GM19351 (cell line): ENCODE data around the gene MCMBP.
A peak's percentile ranks its signal among the peaks of the same experiment; 100 is the strongest.
"Not testable (repeated sequence)": the region's sequence is repeated elsewhere in the genome, so short reads cannot be mapped to it uniquely, and the experiment has no call there.

Source experiments
- ATAC-seq: cut with Tn5 transposase; IDR thresholded peaks from one replicate; pipeline ENCODE4 v1.9.1; 2021; ENCODE audit warnings: mild to moderate bottlenecking, moderate library complexity; ENCODE audit not compliant: unreplicated experiment

The MCMBP gene

DNA sequence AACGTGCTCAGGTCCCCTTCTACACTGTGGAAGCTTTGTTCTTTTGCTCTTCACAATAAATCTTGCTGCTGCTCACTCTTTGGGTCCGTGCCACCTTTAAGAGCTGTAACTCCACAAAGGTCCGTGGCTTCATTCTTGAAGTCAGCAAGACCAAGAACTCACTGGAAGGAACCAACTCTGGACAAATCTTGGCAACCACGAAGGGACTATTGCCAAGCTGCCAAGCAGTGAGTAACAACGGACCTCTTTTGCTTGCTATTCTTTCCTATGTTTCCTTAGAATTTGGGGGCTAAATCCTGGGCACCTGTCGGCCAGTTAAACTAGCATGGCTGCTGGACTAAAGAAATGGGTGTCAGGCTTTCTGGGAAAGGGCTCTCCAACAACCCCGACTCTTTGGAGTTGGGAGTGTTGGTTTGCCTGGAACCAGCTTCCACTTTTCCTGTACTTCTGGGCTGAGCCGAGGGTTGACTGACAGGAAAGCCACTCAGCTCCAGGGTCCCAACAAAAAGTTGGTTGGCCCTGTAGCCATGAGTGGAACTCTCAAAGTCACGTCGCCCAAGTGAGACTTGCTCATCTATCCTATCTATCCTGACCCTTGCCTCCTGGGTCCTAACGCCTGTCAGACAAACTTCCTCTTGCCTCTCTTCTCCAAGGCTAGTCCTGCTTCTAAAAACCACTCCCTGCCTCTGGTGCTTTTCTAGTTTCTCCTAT lies 11.4 kb upstream of the MCMBP start:
- ATAC-seq, result not testable (repeated sequence)

DNA sequence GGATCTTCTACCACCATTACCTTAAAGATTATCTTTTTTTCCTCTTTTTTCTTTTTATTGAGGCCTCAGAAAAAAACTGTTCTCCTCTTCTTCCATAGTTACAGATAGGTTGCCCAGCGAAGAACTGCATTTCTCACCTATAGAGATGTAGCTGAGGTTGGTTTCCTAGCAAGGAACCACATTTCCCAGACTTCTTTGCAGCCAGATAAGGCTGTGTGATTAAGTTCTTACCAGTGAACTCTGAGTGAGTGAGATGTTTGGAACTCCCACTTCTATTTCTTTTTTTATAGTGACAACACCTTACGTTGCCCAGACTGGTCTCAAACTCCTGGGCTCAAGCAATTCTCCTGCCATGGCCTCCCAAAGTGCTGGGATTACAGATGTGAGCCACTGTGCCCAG lies 5.9 kb upstream of the MCMBP start:
- no peak for ATAC-seq

DNA sequence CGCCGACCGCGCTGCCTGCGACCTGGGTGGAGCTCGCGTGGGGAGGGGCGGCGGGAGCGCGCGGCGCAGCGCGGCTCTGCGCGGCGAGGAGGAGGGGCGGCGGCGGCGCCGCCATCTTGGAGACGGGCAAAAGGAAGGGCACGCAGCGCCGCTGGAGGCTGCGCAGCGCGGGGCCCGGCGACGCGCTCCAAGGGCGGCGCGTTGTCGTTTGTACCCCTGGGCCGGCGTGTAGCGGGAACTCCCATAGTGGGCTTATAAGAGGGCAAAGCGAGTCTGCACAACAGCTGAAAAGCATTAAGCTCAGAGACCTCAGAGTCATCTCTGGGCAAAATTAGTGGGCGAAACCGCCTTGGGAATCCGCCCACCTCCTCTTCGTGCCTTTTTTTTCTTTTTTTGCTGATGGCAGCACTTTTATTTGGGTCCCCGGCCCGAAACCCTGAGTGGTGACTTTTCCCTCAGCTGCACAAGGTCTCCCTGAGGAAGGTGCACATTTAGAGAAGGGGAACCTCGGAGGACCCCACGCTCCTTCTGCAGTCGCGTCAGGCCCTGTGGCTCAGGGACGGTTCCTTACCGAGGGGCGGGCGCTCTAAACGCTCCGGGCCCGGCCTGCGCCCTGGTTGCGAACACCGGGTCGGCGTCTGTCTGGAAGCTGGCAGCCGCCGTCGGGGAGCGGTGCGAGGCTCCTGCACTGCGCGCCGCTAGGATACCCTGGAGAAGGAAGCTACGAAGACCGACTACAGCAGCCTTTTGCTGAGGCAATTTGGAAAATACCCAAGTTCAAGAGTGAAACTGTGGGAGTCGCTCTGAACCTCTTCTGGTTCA lies 428 bp upstream of the MCMBP start:
- peak; percentile 82 for ATAC-seq

DNA sequence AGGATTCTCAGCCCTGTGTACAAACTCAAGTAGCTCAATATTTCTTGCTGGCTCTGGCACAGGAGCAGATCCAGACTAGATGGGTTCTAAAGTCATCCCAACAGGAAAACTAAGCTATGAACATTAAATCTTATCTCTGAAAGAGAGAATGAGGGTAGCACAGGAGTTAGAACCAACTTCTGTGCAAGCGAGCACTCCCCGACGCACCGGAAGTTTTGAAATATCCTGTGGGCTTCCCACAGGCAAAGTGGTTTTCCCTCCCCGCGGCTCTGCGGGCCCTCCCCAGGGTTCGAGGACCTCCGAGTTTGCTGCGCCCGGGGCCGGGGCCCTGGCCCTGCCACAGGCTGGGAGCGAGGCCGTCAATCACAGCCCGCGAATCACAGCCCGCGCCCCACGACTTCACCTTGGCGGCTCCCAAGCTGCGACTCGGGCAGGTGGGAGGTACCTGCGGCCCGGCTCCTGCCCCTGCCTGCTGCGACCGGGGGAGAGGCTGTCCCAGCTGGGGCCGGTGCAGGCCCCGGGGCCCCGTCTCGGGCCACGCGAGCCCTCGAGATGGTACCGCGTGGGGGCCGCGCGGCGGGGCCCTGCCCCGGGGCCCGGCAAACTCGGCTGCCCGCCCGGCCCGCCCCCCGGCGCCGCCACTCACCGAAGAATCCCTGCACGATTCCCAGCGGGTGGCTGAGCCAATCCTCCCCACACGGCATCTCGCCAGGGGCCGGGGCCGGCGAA lies 598 bp downstream of the MCMBP start:
- peak; percentile 38 for ATAC-seq

DNA sequence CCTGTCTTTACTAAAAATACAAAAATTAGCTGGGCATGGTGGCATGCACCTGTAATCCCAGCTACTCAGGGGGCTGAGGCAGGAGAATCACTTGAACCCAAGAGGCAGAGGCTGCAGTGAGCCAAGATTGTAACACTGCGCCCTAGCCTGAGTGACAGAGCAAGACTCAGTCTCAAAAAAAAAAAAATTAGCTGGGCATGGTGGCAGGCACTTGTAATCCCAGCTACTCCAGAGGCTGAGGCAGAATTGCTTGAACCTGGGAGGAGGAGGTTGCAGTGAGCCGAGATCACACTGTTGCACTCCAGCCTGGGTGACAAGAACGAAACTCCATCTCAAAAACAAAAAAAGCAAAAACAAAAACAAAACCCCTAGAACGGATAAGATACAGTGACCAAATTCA lies 3.2 kb downstream of the MCMBP start:
- not testable (repeated sequence) for ATAC-seq

DNA sequence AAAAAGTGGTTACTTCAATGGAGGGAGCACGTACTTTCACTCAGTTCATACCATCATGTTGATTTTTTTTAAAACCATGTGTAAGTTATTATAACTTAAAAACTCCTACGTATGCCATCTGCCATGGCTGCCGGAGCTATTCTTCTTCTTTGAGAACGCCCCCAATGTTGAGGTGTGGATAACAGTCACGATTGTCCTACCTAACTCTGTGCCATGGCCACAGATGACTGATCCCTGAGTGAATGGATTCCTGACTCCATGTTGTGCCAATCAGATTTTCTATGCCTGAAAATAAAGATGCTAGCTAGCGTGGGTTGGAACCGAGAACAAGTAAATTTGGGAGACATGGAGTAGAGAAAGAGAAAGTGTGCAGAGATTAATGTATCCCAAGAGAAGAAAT lies 5.3 kb downstream of the MCMBP start:
- ATAC-seq, result no peak

DNA sequence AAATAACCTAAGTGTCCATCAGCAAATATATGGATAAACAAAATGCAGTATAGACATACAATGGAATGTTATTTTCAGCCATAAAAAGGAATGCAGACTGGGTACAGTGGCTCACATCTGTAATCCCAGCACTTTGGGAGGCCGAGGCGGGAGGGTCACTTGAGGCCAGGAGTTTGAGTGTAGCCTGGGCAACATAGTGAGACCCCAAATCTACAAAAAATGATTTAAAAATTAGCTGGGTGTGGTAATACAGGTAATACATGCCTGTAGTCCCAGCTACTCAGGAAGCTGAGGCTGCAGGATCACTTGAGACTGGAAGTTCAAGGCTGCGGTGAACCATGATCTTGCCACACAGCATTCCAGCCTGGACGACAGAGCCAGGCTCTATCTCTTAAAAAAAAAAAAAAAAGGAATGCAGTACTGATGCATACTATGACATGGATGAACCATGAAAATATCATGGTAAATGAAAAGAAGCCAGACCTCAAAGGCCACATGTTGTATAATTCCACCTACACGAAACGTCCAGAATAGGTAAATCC lies 6.9 kb downstream of the MCMBP start:
- ATAC-seq, result no peak

DNA sequence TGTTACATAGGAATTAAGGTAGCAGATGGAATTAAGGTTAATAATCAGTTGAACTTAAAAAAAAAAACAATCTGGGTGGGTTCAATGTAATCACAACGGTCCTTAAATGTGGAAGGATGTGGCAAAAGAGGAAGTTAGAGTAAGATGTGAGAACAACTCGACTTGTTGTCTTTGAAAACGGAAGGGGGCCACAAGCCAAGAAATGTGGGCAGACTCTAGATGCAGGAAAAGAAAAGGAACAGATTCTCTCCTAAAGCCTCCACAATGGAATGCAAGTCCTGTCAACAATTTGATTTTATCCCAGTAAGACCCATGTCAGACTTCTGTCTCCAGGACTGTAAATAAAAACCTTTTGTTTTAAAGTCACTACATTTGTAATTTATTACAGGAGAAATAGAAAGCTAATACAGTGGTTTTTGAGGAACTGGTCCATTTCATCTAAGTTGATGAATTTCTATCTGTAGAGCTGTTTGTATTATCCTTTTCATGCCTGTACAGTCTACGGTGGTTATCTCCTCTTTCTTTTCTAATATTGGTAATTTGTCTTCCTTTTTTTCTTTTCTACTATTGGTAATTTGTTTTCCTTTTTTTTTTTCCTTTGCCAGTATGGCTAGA lies 8.6 kb downstream of the MCMBP start:
- ATAC-seq, result no peak

DNA sequence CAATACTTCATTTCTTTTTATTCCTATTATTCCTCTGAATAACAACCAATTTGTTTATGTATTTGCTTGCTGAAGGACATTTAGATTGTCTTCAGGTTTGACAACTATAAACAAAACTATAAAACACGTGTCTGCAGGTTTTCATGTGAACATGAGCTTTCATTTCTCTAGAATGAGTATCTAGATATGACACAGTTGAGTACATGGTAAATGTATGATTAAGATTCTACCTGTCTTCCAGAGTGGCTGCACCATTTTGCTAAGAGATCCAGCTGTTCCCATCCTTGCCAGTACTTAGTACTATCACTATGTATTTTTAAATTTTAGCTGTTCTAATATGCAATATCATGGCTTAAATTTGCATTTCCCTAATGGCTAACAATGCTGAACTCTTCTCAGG lies 10.1 kb downstream of the MCMBP start:
- ATAC-seq, result no peak

DNA sequence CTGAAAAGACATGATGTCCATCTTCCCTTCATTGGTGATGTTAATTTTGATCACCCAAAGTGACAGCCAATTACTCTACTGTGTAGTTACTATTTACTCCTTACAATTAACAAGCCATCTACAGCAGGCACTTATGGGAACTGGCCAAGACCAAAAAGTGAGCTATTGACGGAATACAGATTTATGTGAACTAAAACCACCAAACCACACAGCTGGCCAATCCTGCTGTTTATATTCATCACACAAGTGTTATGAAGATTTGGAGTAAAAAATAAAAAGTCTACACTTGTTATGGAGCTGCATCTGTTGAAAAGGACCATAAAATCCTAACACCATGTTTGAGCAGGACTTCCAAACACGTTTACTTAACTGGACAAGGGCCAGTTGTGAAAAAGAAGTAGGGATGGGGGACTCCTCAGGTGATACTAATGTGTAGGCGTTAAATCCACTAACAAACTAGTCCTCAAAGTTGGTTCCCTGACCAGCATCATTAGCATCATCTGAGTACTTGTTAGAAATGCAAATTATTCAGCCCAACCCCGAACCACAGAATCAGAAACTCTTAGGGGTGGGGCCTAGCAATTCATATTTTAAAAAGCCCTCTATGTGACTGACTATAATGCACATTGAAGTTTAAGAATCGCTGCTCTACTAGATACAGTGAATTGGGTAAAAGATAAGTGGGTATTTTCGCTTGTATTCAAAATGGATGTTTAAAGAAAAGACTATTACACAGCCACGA lies 11.6 kb downstream of the MCMBP start:
- no peak for ATAC-seq

DNA sequence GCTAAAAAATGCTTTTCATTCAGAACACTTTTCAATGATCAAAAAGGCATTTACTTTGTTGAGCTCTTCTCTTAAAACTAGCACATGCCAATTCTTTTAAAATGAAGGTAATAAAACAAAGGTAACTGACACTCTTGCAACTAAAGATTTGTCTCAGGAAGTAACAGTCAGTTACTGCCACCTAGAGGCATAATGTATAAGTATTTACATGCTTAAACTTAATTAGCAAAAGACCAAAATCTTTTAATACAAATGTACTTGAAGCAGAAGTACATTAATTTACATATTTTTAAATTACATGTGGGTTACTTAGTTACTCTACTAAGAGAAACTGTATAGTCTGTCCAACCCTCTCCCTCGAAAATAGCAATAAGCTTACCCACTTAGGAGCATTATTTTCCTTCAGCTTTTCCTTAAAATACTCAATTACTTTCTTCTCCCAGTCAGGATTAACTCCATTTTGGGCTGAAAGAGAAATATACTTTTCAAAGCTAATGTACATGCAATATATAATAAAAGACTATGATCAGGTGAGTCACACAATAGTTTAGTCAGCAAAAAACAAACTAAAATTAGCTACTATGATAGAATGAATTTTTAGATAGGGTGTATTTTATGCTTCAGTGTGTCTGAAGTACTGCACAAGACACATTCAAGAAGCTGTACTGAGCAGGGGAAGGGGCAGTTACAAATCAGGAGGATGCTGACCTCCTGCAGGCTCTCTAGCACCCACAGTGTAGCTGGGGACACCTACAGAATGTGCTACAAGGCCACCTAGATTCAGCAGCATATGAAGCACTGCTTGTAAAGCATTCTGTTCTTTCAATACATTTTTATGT lies 13.0 kb downstream of the MCMBP start:
- ATAC-seq, result no peak

DNA sequence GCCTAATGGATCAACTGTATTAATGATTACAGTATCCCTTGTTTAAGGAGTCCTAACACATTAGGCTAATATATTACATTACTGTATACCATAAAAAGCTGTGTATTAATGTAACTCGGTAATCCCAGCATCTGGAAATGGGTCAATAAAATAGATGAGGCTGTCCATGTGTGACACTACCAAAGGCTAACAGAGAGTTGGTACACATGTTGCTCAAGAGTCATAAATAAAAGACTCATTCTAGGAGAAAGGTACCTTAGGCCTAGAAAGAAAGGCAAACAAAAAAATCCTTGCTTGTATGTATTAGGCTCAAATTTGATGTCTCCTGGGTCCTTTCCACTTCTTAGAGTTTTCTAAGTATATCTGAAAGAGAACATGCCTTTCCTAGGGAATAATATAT lies 14.6 kb downstream of the MCMBP start:
- no peak for ATAC-seq

DNA sequence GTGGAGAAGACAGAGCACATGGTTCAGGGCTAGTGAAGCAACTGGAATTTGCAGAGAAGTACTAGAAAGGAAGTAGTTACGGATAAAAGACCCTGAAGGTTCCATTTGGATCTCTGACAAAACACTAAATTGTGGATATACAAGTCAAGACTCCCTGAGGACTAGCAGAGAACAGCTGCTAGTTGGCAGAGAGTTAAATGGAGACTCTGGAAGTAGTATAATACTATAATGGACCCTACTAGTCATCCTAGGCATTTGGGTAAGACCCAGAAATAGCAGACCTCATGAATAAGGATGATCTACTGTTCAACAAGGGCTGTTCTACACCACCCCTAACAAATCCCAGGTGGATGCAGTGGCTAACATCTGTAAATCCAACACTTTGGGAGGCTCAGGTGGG lies 19.1 kb downstream of the MCMBP start:
- no peak for ATAC-seq

DNA sequence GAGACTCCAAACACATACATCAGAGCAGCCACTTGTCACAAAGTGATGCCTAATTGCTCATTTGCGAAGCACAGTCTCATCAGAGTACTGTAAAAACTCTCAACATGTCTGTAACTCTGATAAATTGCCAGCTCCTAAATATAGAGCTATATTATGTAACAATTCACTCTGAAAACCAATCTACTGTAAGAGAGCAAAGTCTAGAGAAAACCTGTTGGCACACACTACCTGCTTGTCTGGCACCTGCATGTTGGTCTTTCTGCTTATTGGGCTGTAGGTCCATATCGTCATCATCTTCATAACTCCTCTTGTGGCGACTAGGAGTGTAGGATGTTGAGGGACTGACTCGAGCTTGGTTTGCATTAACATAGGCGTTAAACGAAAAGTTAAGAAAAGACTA lies 19.8 kb downstream of the MCMBP start:
- ATAC-seq, result no peak

DNA sequence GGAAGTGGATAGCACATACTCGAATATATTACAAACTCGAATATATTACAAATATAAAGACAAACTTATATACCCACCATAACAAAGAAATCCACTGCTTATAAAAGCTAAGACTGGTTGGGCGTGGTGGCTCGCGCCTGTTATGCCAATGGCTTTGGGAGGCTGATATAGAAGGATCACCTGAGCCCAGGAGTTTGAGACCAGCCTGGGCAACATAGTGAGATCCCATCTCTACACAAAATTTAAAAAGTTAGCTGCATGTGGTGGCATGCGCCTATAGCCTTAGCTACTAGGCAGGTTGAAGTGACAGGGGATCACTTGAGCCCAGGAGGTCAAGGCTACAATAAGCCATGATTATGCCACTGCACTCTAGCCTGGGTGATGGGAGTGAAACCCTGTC lies 20.4 kb downstream of the MCMBP start:
- no peak for ATAC-seq

DNA sequence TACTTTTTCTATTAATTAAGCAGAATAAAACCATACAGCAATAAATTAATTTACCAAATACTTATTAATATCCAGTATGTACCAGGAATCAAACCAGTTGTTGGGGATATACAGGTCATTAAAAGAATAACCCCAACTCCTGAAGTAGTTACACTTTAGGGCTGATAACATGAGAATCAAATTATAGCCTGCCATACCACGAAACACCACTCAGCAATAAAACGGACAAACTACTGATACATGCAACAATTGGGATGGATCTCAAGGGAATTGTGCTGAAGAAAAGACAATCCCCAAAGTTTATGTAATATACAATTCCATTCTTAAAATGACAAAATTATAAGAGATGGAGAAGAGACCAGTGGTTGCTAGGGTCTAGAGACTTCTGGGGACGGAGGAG lies 22.7 kb downstream of the MCMBP start:
- ATAC-seq, result no peak

DNA sequence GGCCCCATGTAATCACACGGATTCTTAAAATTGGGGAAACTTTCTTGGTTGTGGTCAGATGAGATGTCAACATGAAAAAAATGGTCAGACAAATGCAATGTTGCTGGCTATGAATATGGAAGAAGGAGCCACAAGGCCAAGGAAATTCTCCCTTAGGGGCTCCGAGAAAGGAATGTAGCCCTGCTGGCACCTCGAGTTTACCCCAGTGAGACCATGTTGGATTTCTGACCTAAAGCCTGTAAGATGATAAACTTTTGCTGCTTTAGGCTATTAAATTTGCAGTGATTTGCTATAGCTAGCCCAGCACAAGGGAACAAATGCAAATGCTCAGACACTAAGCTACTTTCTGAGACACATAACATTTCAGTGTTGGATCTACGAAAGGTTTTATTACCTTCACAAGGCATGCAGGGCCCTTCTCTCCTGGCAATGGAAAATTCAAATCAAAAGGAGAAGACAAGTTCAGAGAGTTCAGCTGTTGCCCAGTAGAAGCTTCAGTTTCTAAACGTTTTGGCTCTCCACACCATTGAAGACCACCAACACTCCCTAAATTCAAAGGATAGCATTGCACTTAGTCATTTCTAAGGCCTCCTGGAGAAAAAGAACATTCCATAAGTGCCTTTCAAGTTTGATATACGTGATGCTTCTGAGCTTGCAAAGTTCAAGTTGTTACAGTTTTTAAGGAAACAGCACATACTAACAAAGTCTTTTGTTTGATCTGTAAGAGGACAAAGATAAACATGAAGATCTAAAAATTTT lies 23.4 kb downstream of the MCMBP start:
- no peak for ATAC-seq

DNA sequence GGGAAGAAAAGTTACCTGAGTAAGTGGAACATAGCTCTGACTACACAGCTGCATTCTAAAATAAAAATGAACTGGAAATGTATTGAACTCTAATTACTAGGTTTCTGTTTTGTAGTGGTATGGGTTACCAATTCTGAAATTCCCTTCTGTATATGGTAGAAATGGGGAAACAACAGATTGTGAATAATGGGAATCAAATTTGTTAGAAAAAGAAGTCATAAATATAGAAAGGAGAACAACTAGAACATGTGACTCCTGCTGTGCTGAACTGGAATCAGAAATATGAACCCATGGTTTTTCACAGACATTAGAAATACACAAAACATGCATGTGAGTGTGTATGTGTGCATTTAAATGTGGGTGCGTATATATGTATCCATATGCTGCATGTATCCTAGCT lies 27.0 kb downstream of the MCMBP start:
- ATAC-seq, result no peak

DNA sequence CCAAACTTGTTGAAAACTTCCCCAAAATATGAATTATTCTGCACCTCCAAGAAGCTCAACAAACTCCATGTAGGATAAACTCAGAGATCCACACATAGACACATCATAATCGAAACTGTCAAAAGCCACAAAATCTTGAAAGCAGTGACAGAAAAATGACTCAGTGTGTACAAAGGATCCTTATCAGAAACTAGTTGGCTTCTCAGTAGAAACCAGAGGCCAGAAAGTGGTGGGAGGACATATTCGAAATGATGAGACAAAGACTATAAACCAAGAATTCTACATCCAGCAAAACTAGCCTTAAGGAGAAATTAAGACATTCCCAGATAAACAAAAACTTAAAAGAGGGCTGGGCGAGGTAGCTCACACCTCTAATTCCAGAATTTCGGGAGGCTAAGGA lies 38.5 kb downstream of the MCMBP start:
- ATAC-seq, result peak; percentile 71
